GM12875 (cell line): ENCODE results near the gene RTL10.

Experiments used
- H3K4me3 ChIP-seq: one replicate; pipeline ENCODE4 v1.5.1; 2011; ENCODE audit warnings: low read depth, low read length, control low read depth
- TF ChIP-seq, protein P1 (sequence below): IDR thresholded peaks from 2 replicates; pipeline ENCODE4 v1.5.1; 2011; ENCODE audit warnings: low read depth, mild to moderate bottlenecking, control low read depth, inconsistent platforms, low read length, moderate library complexity, borderline replicate concordance; ENCODE audit not compliant: insufficient read depth

RTL10 gene

DNA sequence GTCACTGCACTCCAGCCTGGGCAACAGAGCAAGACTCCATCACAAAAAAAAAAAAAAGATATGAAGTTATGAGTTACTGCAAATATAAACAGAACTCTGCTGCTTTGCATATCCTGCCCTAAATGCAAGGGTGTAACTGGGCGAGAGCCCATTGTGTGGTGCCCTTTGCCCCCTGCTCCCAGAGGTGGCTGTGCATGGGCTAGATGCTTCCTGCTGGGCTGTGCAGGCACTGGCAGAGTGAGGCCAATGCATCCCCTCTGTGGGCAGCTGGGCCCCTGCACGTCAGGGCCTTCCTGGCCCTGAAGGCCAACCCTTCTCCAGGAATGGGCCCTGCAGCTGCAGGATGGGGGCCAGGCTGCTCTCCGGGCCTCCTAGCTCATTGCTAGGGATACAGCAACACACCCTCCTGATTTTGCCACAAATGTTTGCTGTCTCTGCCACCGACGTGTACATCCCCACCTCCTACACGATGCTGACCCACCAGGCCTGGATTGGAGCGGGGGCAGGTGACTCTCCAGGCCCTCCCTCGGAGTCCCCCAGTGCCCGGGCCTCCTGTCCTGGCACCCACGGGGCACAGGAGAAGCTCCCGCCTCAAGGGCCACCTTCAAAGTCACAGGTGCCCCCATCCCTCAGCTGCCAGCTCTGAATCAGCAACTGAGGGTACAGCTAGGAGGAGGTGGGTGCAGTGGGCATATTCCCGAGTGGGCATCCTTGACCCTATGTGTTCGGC lies 46.2 kb upstream of the RTL10 start:
- TF ChIP-seq, protein P1, sequence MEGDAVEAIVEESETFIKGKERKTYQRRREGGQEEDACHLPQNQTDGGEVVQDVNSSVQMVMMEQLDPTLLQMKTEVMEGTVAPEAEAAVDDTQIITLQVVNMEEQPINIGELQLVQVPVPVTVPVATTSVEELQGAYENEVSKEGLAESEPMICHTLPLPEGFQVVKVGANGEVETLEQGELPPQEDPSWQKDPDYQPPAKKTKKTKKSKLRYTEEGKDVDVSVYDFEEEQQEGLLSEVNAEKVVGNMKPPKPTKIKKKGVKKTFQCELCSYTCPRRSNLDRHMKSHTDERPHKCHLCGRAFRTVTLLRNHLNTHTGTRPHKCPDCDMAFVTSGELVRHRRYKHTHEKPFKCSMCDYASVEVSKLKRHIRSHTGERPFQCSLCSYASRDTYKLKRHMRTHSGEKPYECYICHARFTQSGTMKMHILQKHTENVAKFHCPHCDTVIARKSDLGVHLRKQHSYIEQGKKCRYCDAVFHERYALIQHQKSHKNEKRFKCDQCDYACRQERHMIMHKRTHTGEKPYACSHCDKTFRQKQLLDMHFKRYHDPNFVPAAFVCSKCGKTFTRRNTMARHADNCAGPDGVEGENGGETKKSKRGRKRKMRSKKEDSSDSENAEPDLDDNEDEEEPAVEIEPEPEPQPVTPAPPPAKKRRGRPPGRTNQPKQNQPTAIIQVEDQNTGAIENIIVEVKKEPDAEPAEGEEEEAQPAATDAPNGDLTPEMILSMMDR: no peak
- H3K4me3 ChIP-seq: no peak overlapping the region

DNA sequence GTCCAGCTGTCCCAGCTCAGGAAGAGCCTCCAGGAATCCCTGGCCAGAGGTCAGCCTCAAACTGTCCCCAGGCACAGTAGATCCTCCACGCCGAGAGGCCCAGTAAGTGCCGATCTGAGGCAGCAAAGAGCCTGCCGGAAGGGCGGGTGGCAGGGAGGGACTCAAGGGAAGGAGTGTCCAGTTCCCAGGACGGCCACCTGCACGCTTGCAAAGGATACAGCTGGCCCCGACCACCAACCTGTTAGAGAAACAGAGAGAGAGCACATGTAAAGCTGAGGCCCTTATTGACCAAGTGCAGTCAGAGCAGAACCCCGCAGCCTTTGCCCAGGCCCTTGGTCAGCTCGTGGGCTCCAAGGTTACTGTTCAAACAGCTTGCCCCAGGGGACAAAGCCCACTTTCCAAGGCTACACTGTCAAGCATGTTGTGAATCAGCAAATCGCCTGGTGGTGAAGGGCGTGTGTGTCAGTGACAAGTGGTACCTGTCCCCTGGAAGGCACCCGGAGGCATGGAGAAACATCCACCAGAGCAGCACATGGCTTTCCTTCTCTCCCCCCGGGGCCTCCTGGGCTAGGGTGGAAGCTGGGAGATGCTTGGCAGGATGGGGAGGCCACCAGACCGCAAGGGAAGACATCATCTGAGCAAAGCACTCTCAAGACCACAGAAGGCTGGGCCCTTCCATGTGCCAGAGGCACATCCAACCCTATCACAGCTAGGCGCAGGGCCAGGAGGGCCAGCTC lies 44.3 kb upstream of the RTL10 start:
- TF ChIP-seq, protein P1: no peak

DNA sequence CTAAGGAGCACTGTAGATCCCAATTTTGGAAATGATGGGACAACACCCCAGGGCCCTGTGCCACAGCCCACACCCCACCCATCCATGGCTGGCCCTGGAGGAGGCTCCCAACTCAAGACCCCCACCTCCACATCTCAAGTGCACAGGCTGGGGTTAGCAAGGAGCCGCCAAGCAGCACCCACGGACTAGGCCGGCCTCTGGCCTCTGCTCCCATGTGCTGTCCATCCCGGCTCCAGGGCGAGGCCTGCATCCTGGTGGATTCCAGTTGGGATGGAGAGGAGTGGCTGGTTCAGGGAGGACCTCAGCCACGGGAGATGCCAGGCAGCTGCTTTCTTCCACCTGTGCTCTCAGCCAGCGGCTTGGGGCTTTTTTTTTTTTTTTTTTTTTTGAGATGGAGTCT lies 43.5 kb upstream of the RTL10 start:
- no peak overlapping the region for H3K4me3 ChIP-seq
- TF ChIP-seq, protein P1: no peak

More for the DNA sequence above, 44.3 kb upstream of the RTL10 start:
- no peak overlapping the region for H3K4me3 ChIP-seq

DNA sequence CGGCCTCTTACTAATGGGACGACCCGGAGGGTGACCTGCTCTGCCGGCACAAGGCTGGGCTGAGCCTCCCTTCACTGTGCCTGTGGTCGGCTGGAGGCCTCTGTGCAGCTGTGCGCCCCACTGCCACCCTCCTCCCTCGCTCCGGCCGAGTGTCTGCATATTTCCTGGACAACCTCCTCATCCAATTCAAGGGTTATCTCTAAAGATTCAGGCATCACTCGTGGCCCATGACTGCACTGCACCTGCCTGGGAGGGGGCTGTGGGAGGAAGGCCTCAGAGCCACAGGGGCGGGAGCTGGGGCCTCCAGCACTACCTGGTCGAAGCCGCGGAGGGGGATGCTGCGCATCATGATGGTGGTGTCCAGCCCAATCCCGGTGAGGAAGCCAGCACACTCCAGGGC lies 43.1 kb upstream of the RTL10 start:
- H3K4me3 ChIP-seq: no peak overlapping the region
- TF ChIP-seq, protein P1: no peak

DNA sequence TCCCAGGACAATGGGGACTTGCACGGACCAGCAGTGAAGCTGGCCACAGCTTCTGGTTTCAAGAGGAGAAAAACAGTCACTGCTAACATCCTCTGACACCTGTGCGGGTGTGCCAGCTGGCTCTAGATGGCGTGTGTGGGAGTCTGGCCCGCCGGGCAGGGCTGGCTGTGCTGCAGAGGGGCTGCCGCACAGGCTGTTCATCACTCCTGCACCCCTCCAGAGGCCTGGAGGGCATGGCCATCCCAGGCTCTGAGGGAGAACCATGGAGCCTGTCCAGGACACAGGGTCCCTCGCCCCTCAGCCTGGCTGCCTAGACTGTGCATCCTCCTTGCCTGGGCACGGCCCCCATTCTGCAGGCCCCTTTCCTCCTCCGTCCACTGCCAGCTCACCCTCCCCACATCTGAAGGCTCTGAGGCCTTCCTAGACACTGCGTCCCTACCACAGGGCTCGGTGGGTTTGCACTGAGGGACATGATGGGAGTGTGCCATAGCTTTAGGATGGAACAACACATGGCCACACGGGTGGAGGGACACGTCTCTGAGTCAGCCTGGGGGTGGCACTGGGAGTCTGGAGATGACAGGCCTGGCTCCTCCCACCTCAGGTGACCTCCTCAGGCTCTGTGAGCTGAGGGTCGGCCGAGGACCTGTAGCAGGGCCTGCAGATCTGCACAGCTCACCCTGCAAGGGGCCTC lies 42.1 kb upstream of the RTL10 start:
- TF ChIP-seq, protein P1: no peak
- H3K4me3 ChIP-seq: no peak overlapping the region

DNA sequence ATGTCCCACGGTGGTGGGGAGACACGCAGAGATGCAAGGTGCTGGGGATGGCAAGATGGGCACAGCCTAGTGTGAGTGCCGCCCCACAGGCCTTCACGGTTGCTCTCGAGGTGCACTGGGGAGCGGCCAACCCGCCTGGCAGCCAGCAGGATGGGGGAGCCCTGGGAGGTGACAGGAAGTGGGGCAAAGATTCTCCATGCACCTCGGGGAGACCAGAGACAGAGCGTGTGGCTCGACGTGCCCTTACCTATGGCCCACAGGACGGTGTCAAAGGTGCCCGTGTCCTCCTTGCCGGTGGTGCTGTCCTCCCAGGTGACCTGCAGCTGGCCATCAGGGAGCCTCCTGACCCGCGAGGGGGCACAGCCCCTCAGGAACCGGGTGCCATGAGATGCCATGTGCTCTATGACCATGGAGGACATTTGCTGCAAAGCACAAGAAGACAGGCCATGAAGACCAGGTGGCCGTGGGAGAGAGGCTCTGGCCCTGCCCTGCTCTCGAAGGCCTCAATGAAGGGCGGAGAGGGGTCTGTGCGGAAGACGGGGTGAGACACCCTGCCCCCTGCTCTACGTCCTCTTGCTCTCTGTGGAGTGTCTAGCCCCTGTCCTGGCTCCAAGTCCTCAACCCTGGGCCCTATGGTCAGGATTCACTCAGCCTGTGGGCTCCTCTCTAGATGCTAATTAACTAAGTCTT lies 40.6 kb upstream of the RTL10 start:
- TF ChIP-seq, protein P1: no peak
- H3K4me3 ChIP-seq: no peak overlapping the region
